Neural progenitor cell (in vitro differentiated cells): Measurements from ENCODE around the gene MAD2L1BP. TPM values are rescaled to one million over a fixed set of nuclear protein-coding genes. Genes with fewer than 3 reads are reported as not detected.

Experiments used
- DNase-seq: peaks from one replicate; pipeline ENCODE4 v3.0.0-alpha.2; 2016; ENCODE audit warnings: low spot score
- H2AFZ ChIP-seq: fragments of 200-600 bp; sonication (generic); replicated peaks from 2 replicates; pipeline ENCODE4 v1.6.1; 2016; ENCODE audit warnings: antibody characterized with exemption
- H3F3A ChIP-seq: fragments of 200-600 bp; sonication (generic); 2 replicates; pipeline ENCODE4 v1.6.1; 2016; ENCODE audit warnings: antibody characterized with exemption, low read depth
- H3K27ac ChIP-seq: fragments of 200-600 bp; sonication (generic); 2 replicates; pipeline ENCODE4 v1.5.1; 2016; ENCODE audit warnings: mild to moderate bottlenecking
- H3K27me3 ChIP-seq: fragments of 200-600 bp; sonication (generic); 2 replicates; pipeline ENCODE4 v1.6.1; 2016; ENCODE audit warnings: mild to moderate bottlenecking, moderate library complexity
- H3K36me3 ChIP-seq: fragments of 200-600 bp; sonication (generic); 2 replicates; pipeline ENCODE4 v1.5.1; 2016
- H3K4me1 ChIP-seq: fragments of 200-600 bp; sonication (generic); 2 replicates; pipeline ENCODE4 v1.6.1; 2016; ENCODE audit warnings: mixed run types
- H3K4me2 ChIP-seq: fragments of 200-600 bp; sonication (generic); 2 replicates; pipeline ENCODE4 v1.6.1; 2016
- H3K4me3 ChIP-seq: fragments of 200-600 bp; sonication (generic); 2 replicates; pipeline ENCODE4 v1.5.1; 2016
- H3K79me2 ChIP-seq: fragments of 200-600 bp; sonication (generic); 2 replicates; pipeline ENCODE4 v1.6.1; 2016; ENCODE audit warnings: low read depth
- H3K9ac ChIP-seq: fragments of 200-600 bp; sonication (generic); 2 replicates; pipeline ENCODE4 v1.6.1; 2016
- H3K9me3 ChIP-seq: fragments of 200-600 bp; sonication (generic); 2 replicates; pipeline ENCODE4 v1.5.1; 2016; ENCODE audit warnings: low read depth
- H4K20me1 ChIP-seq: fragments of 200-600 bp; sonication (generic); 2 replicates; pipeline ENCODE4 v1.6.1; 2016; ENCODE audit warnings: low read depth
- H3K27ac Mint-ChIP-seq: 3 replicates; pipeline ENCODE4 v1.8.0; 2021; ENCODE audit warnings: mixed read lengths
- H3K27me3 Mint-ChIP-seq: 2 replicates; pipeline ENCODE4 v1.8.0; 2022; ENCODE audit warnings: low read depth, mild to moderate bottlenecking, inconsistent platforms, moderate library complexity, mixed read lengths; ENCODE audit not compliant: insufficient read depth
- H3K36me3 Mint-ChIP-seq: 3 replicates; pipeline ENCODE4 v1.8.0; 2021; ENCODE audit warnings: mixed read lengths
- H3K4me1 Mint-ChIP-seq: 3 replicates; pipeline ENCODE4 v1.8.0; 2021; ENCODE audit warnings: mixed read lengths
- H3K4me3 Mint-ChIP-seq: 3 replicates; pipeline ENCODE4 v1.8.0; 2021; ENCODE audit warnings: mild to moderate bottlenecking, moderate library complexity, mixed read lengths
- H3K9me3 Mint-ChIP-seq: 3 replicates; pipeline ENCODE4 v1.8.0; 2020; ENCODE audit warnings: mixed read lengths
- CTCF ChIP-seq: fragments of 200-600 bp; sonication (generic); IDR thresholded peaks from 2 replicates; pipeline ENCODE4 v1.5.1; 2017; ENCODE audit warnings: antibody characterized with exemption, mild to moderate bottlenecking
- EZH2 ChIP-seq: fragments of 200-600 bp; sonication (generic); IDR thresholded peaks from 2 replicates; pipeline ENCODE4 v1.6.1; 2017; ENCODE audit warnings: antibody characterized with exemption, mild to moderate bottlenecking, moderate library complexity
- EZH2phosphoT487 ChIP-seq: fragments of 200-600 bp; sonication (generic); IDR thresholded peaks from 2 replicates; pipeline ENCODE4 v1.6.1; 2017; ENCODE audit warnings: antibody characterized with exemption
- total RNA-seq: library from RNA; depleted of rRNA; stranded (reverse); fragments of >200 nt; gene quantifications from 2 replicates; pipeline ENCODE4 v1.2.3, GENCODE V29; 2015; ENCODE audit warnings: low replicate concordance

Gene MAD2L1BP
- total RNA-seq, 1 donor from 2014 or later: 52.0 TPM

GRCh38 chr6:43665376-43665775 is 29.7 kb downstream of the MAD2L1BP start:
- H3K27ac Mint-ChIP-seq: no peak overlapping the region
- peaks cover 8% of the 10 kb centered on the region for H3K27me3 Mint-ChIP-seq
- H3K9me3 Mint-ChIP-seq: peaks cover 10% of the 10 kb centered on the region
- no peaks in the 10 kb centered on the region for H3K79me2 ChIP-seq
- H3K27me3 ChIP-seq: no peaks in the 10 kb centered on the region
- TF ChIP-seq CTCF: no peak
- no peak for TF ChIP-seq EZH2
- TF ChIP-seq EZH2phosphoT487: no peak
- peaks cover 4% of the 10 kb centered on the region for H3K9me3 ChIP-seq
- DNase-seq: no peak
- no peak overlapping the region for H3K27ac ChIP-seq
- no peak overlapping the region for H2AFZ ChIP-seq
- no peak overlapping the region for H3K9ac ChIP-seq
- no peaks in the 10 kb centered on the region for H4K20me1 ChIP-seq
- no peak overlapping the region for H3K4me3 Mint-ChIP-seq
- peaks cover 29% of the 10 kb centered on the region for H3K4me1 ChIP-seq
- H3K36me3 ChIP-seq: no peaks in the 10 kb centered on the region
- H3F3A ChIP-seq: peaks cover 34% of the 10 kb centered on the region
- no peak overlapping the region for H3K4me2 ChIP-seq
- peaks cover 22% of the 10 kb centered on the region for H3K4me1 Mint-ChIP-seq
- H3K36me3 Mint-ChIP-seq: peaks cover 8% of the 10 kb centered on the region
- no peak overlapping the region for H3K4me3 ChIP-seq

- DNase-seq: peak; percentile 33
- Mint-ChIP-seq H3K4me1 (peaks cover 22% of the 10 kb centered on the region), H3K9me3 (peaks cover 4% of the 10 kb centered on the region), H3K27ac (peak overlapping the region; percentile 81), H3K36me3 (peaks cover 6% of the 10 kb centered on the region), H3K27me3 (peaks cover 10% of the 10 kb centered on the region), H3K4me3 (no peak overlapping the region)
- H3K4me2 ChIP-seq: no peak overlapping the region
- no peak overlapping the region for H3K4me3 ChIP-seq
- no peak overlapping the region for H2AFZ ChIP-seq
- H3F3A ChIP-seq: peaks cover 43% of the 10 kb centered on the region
- H3K9me3 ChIP-seq: no peaks in the 10 kb centered on the region
- H3K27me3 ChIP-seq: no peaks in the 10 kb centered on the region
- TF ChIP-seq EZH2phosphoT487 (no peak), CTCF (no peak), EZH2 (no peak)
- H3K36me3 ChIP-seq: no peaks in the 10 kb centered on the region
- no peaks in the 10 kb centered on the region for H4K20me1 ChIP-seq
- H3K4me1 ChIP-seq: peaks cover 29% of the 10 kb centered on the region
- no peak overlapping the region for H3K27ac ChIP-seq
- H3K9ac ChIP-seq: no peak overlapping the region
- no peaks in the 10 kb centered on the region for H3K79me2 ChIP-seq
Observed at GRCh38 chr6:43666196-43666920, 30.7 kb downstream of the MAD2L1BP start.

- Histone ChIP-seq H3K27me3 (no peaks in the 10 kb centered on the region), H3K4me3 (peak overlapping the region; percentile 20), H4K20me1 (no peaks in the 10 kb centered on the region), H3K36me3 (no peaks in the 10 kb centered on the region), H3K9ac (no peak overlapping the region), H3K27ac (no peak overlapping the region), H3K4me2 (peak overlapping the region; percentile 63), H3K9me3 (no peaks in the 10 kb centered on the region), H2AFZ (no peak overlapping the region), H3K4me1 (peaks cover 29% of the 10 kb centered on the region), H3F3A (peaks cover 43% of the 10 kb centered on the region), H3K79me2 (no peaks in the 10 kb centered on the region)
- peak; percentile 84 for DNase-seq
- peak; percentile 90 for TF ChIP-seq CTCF
- TF ChIP-seq EZH2: no peak
- H3K4me3 Mint-ChIP-seq: peak overlapping the region; percentile 71
- peaks cover 5% of the 10 kb centered on the region for H3K36me3 Mint-ChIP-seq
- peak overlapping the region; percentile 53 for H3K27ac Mint-ChIP-seq
- H3K9me3 Mint-ChIP-seq: no peaks in the 10 kb centered on the region
- peaks cover 22% of the 10 kb centered on the region for H3K4me1 Mint-ChIP-seq
- H3K27me3 Mint-ChIP-seq: peaks cover 10% of the 10 kb centered on the region
Observed at GRCh38 chr6:43667245-43668150, 31.9 kb downstream of the MAD2L1BP start.
